T-helper 1 cell (primary cell): ENCODE data around the gene TMEM89.

Experiments
- DNase-seq, 5 donors: peaks; one replicate each; pipeline ENCODE4 v3.0.0-alpha.2; 2012 to 2020

Gene TMEM89

DNA sequence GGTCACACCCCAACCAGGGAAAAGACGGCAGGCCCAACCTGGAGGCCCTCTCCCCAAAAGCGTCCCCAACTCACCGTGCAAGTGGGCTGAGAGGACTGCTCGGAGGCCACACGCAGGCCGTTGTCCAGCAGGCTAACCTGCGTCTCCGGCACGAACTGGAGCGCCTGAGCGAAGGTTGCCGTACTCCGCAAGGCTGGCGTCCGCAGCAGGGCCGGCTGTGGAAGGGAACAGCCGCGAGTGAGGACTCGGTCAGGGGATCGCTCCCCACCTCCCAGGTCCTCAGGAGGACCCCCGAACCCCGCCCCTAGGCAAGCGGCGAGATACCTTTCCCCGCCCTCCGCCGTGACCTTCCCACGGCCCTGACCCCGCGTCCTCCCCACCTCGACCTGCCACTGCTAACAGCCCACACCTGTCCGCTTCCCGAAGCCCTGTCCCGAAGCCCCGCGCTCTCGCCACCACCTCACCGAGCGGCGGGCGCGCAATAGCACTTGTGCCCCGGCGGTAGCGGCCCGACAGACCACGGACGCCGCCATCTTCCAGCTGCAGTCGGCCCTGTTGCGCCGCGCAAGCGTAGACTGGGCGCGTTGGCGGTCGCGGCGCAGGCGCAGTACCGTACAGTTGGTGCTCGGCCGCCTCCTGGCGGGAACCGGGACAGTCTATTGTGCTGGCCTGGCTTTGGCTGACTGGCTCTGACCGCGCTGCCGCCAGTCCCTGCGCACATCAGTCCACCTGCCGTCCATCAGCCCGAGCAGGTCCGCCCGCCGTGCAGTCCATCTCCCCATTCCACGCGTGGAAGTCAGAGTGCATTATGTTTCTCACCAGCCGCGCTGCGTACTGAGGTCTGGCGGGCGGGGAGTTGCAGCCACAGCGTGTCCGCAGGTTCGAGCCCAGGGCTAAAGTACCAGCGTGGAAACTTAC lies 12.2 kb downstream of the TMEM89 start, which contains the start of gene UQCRC1:
UQCRC1 (minus strand) TSS at position 559 of the 918 bp plus-strand sequence; CDS start at position 533, 26 bp downstream.
- peak; percentile 85 to 94 (median 87) for DNase-seq

DNA sequence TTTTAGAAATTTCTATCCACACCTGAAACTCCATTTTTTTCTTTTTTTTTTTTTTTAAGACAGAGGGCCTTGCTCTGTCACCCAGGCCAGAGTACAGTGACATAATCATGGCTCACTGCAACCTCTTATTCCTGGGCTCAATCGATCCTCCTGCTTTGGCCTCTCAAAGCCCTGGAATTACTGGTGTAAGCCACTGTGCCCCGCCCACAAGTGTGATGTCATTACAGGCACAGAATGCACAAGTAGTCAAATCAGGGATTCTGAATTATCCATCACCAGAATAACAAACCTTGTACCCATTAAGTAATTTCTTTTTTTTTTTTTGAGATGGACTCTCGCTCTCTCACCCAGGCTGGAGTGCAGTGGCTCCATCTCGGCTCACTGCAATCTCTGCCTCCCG lies 14.1 kb downstream of the TMEM89 start:
- DNase-seq: no peak

DNA sequence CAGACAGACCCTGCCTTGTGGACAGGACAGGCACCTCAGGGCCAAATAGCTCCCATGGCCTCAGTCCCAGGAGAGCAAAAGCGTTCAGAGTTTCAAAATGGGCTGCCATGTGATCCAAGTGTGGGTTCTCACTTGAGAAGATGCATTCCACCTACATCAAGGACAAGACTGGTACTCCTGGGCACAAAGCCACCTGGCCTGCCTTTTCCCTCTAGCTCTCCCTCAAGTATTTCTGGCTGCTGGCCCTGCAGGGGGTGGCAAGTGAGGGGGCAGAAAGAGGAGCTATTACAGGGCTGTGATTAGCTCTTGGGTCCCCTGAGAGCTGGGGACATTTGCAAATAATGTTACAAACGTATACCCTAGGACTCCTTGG lies 20.0 kb downstream of the TMEM89 start:
- DNase-seq: no peak

DNA sequence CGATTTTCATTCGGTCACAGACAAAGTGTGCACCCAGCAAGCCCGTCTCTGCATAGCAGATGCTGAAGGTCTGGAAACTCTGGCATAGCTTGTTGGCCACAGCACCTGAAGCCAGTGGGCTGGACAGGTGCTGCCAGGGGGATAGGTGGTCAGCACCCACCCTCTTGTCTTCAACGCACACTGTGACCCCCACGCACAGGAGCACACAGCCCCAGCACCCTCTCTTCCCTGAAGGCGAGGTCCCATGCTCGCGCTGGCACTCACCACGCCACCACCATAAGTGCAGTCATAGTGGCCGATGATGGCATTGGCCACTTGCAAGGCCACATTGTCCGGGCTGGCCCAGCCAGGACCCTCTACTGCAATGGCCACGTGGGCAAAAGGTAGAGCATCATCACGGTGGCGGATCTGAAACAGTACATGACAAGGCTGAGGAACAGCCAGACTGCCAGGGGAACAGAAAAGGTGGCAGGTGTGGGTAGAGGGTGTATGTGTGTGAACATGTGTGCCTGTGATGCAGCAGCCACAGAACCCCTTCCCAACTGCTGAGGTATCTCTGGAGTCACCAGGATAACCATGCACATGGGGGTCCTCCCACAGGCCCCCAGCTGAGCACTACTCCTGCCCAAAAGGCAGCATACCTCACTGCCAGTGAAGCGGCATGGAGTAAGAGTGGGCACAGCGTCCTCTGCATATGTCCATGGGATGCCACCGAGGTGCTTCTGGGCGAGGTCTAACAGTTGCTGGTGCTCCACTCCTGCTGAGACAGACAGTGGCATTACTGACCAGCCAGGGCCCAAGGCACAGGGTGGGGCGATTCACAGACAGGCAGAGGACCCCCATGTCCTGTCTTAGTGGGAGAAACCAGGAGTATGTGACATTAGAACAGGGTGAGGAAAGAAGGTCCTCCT lies 20.6 kb downstream of the TMEM89 start:
- no peak for DNase-seq

- no peak for DNase-seq
Observed at GRCh38 chr3:48599509-48600285, 21.9 kb downstream of the TMEM89 start.

DNA sequence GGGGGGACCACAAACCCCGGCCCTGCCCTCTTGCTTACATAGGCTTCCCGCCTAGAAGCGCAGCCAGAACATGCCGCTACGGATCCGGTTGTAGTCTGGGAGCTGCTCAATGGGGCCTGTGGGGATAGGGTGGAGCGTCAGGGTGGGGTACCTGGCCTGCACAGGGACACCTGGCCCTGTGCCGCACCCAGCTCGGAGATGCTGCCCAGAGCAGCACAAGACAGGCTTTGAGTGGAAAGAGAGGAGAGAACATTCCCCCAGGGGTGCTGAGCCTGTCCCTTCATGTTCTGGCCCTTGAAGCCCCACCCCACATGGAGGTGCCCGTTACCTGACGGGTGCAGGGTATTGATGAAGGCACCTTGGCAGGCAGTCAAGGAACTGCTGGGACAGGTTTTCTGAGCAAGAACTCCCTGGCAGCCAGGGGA lies 22.5 kb downstream of the TMEM89 start:
- DNase-seq: no peak

- no peak for DNase-seq
Observed at GRCh38 chr3:48598323-48599076, 23.1 kb downstream of the TMEM89 start.

GRCh38 chr3:48597408-48597800 lies 24.2 kb downstream of the TMEM89 start:
- no peak for DNase-seq

DNA sequence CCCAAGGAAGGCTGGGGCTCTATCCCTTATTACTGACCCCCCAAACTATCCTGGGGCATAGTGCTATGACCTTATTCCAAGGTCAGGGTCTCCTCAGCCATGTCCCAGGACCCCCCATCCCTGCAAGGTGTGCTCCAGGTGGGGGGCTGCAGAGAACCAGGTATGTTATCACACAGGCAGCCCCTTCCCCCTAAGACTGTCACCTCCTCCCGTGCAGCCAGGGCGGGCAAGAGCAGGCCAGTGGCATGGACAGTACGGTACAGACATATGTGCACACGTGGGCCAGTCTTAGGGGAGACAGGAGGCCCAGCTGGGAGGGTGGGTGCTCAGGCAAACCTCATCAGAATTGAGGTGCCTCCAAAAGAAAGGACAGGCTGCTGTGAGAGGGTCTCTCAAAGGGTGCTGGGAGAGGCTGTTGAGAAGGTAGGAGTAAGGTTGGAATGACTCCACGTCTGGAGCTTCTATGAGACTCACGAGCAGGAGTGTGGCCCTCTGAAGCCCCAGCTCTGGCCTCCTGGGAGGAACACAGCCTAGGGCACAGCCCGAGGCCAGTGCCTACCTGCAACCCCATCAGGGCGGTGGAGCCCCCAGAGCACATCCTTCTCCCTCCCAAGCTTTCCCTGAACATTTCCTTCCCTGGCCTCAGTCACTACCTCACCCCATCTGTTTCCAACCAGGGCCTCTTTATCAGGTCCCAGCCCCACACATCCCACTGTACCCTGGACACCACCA lies 24.7 kb downstream of the TMEM89 start:
- DNase-seq: no peak

DNA sequence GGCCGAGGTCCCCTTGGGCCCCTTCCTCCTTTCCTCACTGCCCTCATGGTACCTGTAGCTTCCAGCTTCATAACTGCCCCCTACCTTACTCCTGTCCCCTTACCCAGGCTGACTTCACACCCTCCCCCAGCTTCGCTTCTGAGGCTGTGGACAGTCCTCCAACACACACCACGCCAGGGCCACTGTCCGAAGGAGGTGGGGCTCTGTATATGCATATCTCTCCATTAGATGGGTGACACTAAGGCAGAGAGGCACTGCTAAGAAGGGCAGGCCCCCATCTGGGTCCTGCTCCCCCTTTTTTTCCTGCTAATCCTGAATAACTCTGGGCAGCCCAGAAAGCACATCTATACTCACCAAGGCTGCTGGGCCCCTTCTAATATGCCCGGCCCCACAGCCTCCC lies 25.4 kb downstream of the TMEM89 start:
- no peak for DNase-seq

GRCh38 chr3:48595526-48596121 lies 25.9 kb downstream of the TMEM89 start:
- DNase-seq: no peak

DNA sequence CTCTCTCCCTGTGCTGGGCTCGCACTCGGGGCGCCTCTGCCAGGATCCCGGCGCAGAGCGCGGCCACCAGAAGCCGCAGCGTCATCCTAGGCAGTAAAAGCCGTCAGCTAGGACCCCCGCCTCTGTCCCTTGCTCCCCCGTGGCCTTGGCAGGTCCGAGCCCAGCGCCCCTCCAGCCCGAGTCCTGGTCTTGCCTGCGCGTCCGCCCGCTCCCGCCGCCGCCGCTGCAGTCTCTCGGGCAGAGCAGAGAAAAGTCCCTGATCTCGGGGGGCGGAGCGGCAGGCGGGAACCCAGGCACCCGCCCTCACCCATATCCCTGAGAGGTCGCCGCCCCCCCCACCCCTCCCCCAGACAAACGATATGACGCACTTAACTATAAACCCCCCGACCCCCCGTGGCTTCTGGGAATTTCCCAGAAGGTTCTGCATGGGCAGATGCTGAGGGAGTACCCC lies 26.5 kb downstream of the TMEM89 start, which contains the start of gene COL7A1:
COL7A1 (minus strand) TSS at position 255 of the 451 bp plus-strand sequence; CDS start at position 85, 170 bp downstream.
- no peak for DNase-seq

GRCh38 chr3:48594417-48595049 lies 27.0 kb downstream of the TMEM89 start:
- no peak for DNase-seq

DNA sequence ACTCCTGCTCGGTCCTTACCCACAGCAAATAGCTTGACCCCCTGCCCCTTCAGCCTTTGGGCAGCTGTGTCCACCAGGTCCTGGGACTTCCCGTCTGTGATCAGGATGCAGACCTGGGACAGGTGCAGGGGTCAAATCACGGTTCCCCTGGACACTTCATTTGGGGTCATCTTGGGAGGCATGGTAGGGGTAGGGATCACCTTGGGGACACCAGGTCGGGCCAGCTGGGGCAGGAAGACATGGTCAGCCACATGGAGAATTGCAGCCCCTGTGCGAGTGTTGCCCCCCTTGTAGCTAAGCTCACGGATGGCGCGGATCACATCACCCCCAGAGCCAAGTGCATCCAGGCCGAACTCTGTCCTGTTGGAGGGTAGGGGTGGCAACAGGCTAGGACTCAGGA lies 28.2 kb downstream of the TMEM89 start:
- no peak for DNase-seq

DNA sequence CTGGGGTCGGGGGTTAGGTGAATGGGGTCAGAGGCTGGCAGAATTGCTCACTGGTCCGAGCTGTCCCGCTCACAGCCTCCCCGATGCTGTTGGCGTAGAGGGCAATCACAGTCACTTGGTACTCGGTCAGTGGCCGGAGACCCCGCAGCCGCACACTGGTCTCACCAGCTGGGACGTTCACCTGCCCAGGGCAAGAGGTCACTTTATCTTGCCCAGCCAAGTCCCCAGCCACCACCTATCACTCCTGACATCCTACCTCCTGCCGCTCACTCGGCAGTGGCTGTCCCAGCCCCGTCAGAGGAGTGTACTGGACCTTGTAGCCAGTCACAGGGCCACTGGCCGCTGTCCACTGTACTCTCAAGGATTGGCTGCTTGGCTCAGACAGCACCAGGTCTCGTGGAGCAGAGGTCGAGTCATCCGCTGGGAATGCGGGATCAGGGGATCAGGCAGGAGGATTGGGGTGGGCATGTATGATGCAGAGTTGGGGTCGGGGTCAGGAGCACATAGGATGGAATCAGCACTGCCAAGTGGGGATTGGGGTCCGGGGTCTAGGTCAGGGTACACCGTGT lies 29.0 kb downstream of the TMEM89 start:
- no peak for DNase-seq

DNA sequence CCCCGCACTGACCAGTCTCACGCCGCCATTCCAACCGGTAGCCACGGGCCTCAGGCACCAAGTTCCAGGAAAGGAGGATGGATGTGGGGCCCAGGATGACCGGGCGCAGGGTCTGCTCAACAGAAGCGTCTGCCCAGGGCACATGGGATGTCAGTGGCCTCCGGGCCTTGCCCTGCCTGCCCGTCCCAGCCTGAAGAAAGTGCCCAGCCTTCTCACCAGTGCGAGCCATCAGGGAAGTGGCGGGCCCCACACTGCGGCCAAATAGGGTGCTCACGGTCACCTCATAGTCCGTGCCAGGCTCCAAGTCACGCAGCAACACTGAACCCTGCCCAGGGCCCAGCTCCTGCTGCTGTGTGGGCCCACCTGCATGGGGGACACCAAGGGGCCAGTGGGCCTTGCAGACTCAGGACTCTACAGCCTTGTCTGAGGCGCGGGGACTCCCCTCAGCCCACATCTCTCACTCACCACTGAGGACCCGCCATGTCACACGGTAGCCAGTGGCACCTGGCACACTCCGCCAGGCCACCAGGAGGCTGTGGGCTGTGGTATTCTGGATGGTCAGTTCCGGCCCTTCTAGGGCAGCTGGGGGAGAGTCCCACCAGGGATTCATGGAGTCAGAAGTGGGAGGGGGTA lies 29.6 kb downstream of the TMEM89 start:
- no peak for DNase-seq

DNA sequence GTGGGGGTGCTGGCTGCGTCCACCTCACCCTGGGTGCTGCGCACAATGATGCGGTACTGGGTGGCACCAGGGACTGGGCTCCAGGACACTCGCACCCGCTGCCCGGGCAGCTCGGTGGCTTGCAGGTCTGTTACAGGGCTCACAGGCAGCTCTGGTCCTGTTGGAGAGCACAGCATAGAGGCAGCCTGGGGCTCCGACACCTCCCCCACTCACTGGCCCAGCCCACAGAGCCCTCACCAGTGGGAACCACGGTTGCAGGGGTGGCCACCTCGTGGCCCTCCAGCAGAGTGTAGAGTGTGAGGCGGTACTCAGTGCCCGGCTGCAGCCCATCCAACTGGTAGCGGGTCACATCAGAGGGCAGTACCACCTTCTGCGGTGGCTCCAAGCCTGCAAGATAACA lies 30.1 kb downstream of the TMEM89 start:
- no peak for DNase-seq

DNA sequence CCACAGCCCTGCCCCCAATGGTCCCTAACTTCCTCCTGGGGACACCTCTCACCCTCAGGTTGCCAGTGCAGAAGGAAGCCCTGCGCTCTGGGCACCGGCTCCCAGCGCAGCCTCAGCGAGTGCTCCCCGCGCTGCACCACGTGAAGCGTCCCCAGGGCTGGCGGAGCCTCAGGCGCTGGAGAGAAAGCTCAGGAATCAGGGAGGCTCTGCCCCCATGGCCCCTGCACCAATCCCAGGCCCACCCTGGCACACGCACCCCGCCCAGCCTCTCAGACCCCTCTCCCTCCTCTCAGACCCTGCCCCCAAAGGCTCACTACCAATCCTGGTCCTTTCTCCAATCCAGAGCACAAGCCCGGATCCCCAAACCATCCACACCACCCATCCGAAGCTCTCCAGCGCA lies 33.3 kb downstream of the TMEM89 start:
- DNase-seq: no peak

DNA sequence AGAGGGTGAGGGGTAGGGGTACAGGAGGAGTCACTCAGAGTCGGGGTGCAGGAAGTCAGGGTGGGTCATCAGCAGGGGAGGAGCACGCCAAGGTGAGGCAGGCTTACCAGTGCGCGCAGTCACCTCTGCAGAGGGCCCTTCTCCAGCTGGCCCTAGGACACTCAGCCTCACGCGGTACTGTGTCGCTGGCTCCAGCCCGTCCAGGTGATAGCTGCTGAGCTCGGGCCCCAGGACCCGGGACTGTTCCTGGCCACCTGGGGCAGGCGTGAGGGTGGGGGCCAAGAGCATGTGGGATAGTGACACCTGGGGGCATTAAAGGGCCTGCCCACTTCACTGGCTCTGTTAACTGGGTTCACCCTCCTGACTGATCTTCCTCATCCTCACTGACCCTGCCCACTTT lies 33.9 kb downstream of the TMEM89 start:
- no peak for DNase-seq
